ENCODE results near the gene GPA33. TPM values are rescaled to one million over a fixed set of nuclear protein-coding genes. Genes with fewer than 3 reads are reported as not detected.

Gene GPA33
- total and polyA plus RNA-seq, 4 experiments from 2014 or later, result 21.2 to 33.5 (median 22.9) TPM

GRCh38 chr1:167056529-167057231 is 33.5 kb downstream of the GPA33 start:
- peaks cover 3 to 10% (median 6%) of the 10 kb centered on the region in 4 donors for H3K4me1 Mint-ChIP-seq
- H3K27ac Mint-ChIP-seq, result no peak overlapping the region
- no peak for DNase-seq
- POLR2A ChIA-PET (ENCODE audit: partially characterized antibody), result interaction anchor here (3.3 kb wide), 1 partner anchor 146 kb away, joined by 25 read pairs; no protein-coding TSS in a partner anchor
- H3K36me3 ChIP-seq (ENCODE audit: insufficient read depth, low read length), result no peaks in the 10 kb centered on the region
- H3K4me1 ChIP-seq (ENCODE audit: insufficient read depth, low read length), result peaks cover 7% of the 10 kb centered on the region
- intact Hi-C loops (cut with micrococcal nuclease), result no loop called here
- H3K27ac ChIP-seq (ENCODE audit: low read depth, low read length), result no peak overlapping the region
- no peak overlapping the region for H3K4me3 Mint-ChIP-seq
- H3K9me3 Mint-ChIP-seq, result no peaks in the 10 kb centered on the region
- H3K36me3 Mint-ChIP-seq, result peaks cover 8 to 11% of the 10 kb centered on the region in 2 donors
- no peak overlapping the region for H3K4me3 ChIP-seq (ENCODE audit: low read length in 2 of 2)
- no peaks in the 10 kb centered on the region for H3K27me3 Mint-ChIP-seq
- H3K27me3 ChIP-seq (ENCODE audit: insufficient read depth, low read length), result no peaks in the 10 kb centered on the region
- CTCF ChIA-PET (ENCODE audit: partially characterized antibody), result interaction anchor here (0.9 to 18.6 kb wide), 3 partner anchors 13 to 162 kb away, joined by 3 to 842 read pairs (median 5); no protein-coding TSS in a partner anchor
- no peaks in the 10 kb centered on the region for H3K9me3 ChIP-seq (ENCODE audit: control insufficient read depth in 1 of 2, low read length in 2 of 2)

- Histone ChIP-seq H3K9me3 (ENCODE audit: control insufficient read depth in 1 of 2, low read length in 2 of 2) (no peaks in the 10 kb centered on the region), H3K36me3 (ENCODE audit: insufficient read depth, low read length) (no peaks in the 10 kb centered on the region), H3K27ac (ENCODE audit: low read depth, low read length) (no peak overlapping the region), H3K4me3 (ENCODE audit: low read length in 2 of 2) (no peak overlapping the region), H3K4me1 (ENCODE audit: insufficient read depth, low read length) (peaks cover 7% of the 10 kb centered on the region), H3K27me3 (ENCODE audit: insufficient read depth, low read length) (no peaks in the 10 kb centered on the region)
- Mint-ChIP-seq H3K4me1 (peaks cover 3 to 8% (median 5%) of the 10 kb centered on the region in 4 donors), H3K27ac (no peak overlapping the region), H3K36me3 (peaks cover 8 to 11% of the 10 kb centered on the region in 2 donors), H3K9me3 (no peaks in the 10 kb centered on the region), H3K27me3 (no peaks in the 10 kb centered on the region), H3K4me3 (no peak overlapping the region)
- ChIA-PET POLR2A (ENCODE audit: partially characterized antibody) (no interaction called here), CTCF (ENCODE audit: partially characterized antibody) (interaction anchor here (0.7 to 18.6 kb wide), 3 partner anchors 74 to 504 kb away, joined by 3 to 842 read pairs (median 4); no protein-coding TSS in a partner anchor)
- intact Hi-C loops (cut with micrococcal nuclease), result no loop called here
- DNase-seq, result no peak
These were observed 35.1 kb downstream of the GPA33 start for GRCh38 chr1:167054946-167055630.

DNA sequence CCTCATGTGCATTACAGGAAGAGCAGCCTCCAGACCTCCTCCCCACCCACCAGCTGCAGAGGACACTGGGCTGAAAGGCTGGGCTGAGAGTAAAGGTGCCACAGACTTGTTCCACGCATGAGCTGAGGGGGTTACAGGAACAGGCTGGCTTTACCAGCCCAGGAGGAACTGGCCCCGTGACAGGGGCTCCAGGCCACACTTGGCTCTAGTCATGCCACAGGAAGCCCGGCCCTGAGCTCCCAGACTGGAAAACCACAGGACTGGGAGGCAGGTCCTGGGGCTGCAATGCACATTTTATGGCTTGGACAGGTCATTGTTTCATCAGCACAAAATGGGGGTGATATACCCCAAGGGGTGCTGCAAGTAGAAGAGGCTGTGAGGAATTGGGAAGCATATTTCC is 35.6 kb downstream of the GPA33 start:
- no peaks in the 10 kb centered on the region for H3K9me3 ChIP-seq (ENCODE audit: control insufficient read depth in 1 of 2, low read length in 2 of 2)
- no peak overlapping the region for H3K27ac Mint-ChIP-seq
- H3K4me3 ChIP-seq (ENCODE audit: low read length in 2 of 2), result no peak overlapping the region
- no peaks in the 10 kb centered on the region for H3K27me3 ChIP-seq (ENCODE audit: insufficient read depth, low read length)
- CTCF ChIA-PET (ENCODE audit: partially characterized antibody), result interaction anchor here (0.7 to 18.6 kb wide), 3 partner anchors 73 to 505 kb away, joined by 3 to 842 read pairs (median 4); no protein-coding TSS in a partner anchor
- no peak overlapping the region for H3K4me3 Mint-ChIP-seq
- no peak overlapping the region for H3K27ac ChIP-seq (ENCODE audit: low read depth, low read length)
- no peak for DNase-seq
- peaks cover 8 to 11% of the 10 kb centered on the region in 2 donors for H3K36me3 Mint-ChIP-seq
- H3K9me3 Mint-ChIP-seq, result no peaks in the 10 kb centered on the region
- no peaks in the 10 kb centered on the region for H3K36me3 ChIP-seq (ENCODE audit: insufficient read depth, low read length)
- H3K27me3 Mint-ChIP-seq, result no peaks in the 10 kb centered on the region
- POLR2A ChIA-PET (ENCODE audit: partially characterized antibody), result interaction anchor here (1.5 kb wide), 1 partner anchor 10 kb away, joined by 5 read pairs; no protein-coding TSS in a partner anchor
- intact Hi-C loops (cut with micrococcal nuclease), result no loop called here
- peaks cover 7% of the 10 kb centered on the region for H3K4me1 ChIP-seq (ENCODE audit: insufficient read depth, low read length)
- H3K4me1 Mint-ChIP-seq, result peaks cover 3 to 6% (median 5%) of the 10 kb centered on the region in 4 donors

DNA sequence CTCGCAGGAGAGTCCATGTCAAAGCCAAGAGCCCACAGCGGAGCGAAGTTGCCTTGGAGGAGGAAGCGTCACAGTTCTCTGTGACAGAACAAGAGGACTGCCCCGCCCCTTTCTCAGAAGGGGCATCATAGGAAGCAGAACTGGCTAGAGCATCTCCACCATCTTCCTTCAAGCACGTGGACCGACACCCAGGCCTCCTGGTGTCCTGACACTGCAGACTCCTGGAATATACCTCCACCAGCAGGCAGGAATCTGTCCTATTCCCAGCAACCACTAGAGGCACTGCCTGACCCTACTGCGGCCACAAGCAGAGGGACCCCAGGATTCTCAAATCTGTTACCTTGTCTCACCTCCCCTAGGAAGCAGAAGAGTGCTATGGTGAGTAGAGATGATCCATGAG is 37.8 kb downstream of the GPA33 start:
- H3K4me1 Mint-ChIP-seq, result no peaks in the 10 kb centered on the region
- Histone ChIP-seq H3K4me3 (ENCODE audit: low read length in 2 of 2) (no peak overlapping the region), H3K4me1 (ENCODE audit: insufficient read depth, low read length) (no peaks in the 10 kb centered on the region), H3K36me3 (ENCODE audit: insufficient read depth, low read length) (no peaks in the 10 kb centered on the region), H3K27ac (ENCODE audit: low read depth, low read length) (no peak overlapping the region), H3K9me3 (ENCODE audit: control insufficient read depth in 1 of 2, low read length in 2 of 2) (no peaks in the 10 kb centered on the region), H3K27me3 (ENCODE audit: insufficient read depth, low read length) (no peaks in the 10 kb centered on the region)
- H3K27me3 Mint-ChIP-seq, result no peaks in the 10 kb centered on the region
- ChIA-PET POLR2A (ENCODE audit: partially characterized antibody) (no interaction called here), CTCF (ENCODE audit: partially characterized antibody) (interaction anchor here (18.6 kb wide), 1 partner anchor 142 kb away, joined by 842 read pairs; no protein-coding TSS in a partner anchor)
- peaks cover 8 to 11% of the 10 kb centered on the region in 2 donors for H3K36me3 Mint-ChIP-seq
- H3K4me3 Mint-ChIP-seq, result no peak overlapping the region
- H3K27ac Mint-ChIP-seq, result no peak overlapping the region
- no peaks in the 10 kb centered on the region for H3K9me3 Mint-ChIP-seq
- DNase-seq, result no peak
- intact Hi-C loops (cut with micrococcal nuclease), result no loop called here

GRCh38 chr1:167051907-167052306 is 38.3 kb downstream of the GPA33 start:
- peaks cover 8 to 11% of the 10 kb centered on the region in 2 donors for H3K36me3 Mint-ChIP-seq
- Histone ChIP-seq H3K27me3 (ENCODE audit: insufficient read depth, low read length) (no peaks in the 10 kb centered on the region), H3K27ac (ENCODE audit: low read depth, low read length) (no peak overlapping the region), H3K4me3 (ENCODE audit: low read length in 2 of 2) (no peak overlapping the region), H3K9me3 (ENCODE audit: control insufficient read depth in 1 of 2, low read length in 2 of 2) (no peaks in the 10 kb centered on the region), H3K4me1 (ENCODE audit: insufficient read depth, low read length) (no peaks in the 10 kb centered on the region), H3K36me3 (ENCODE audit: insufficient read depth, low read length) (no peaks in the 10 kb centered on the region)
- H3K9me3 Mint-ChIP-seq, result no peaks in the 10 kb centered on the region
- H3K27ac Mint-ChIP-seq, result no peak overlapping the region
- no peak overlapping the region for H3K4me3 Mint-ChIP-seq
- no peaks in the 10 kb centered on the region for H3K27me3 Mint-ChIP-seq
- CTCF ChIA-PET (ENCODE audit: partially characterized antibody), result interaction anchor here (18.6 kb wide), 1 partner anchor 141 kb away, joined by 842 read pairs; no protein-coding TSS in a partner anchor
- no peaks in the 10 kb centered on the region for H3K4me1 Mint-ChIP-seq
- intact Hi-C loops (cut with micrococcal nuclease), result no loop called here
- POLR2A ChIA-PET (ENCODE audit: partially characterized antibody), result no interaction called here
- DNase-seq, result no peak

DNA sequence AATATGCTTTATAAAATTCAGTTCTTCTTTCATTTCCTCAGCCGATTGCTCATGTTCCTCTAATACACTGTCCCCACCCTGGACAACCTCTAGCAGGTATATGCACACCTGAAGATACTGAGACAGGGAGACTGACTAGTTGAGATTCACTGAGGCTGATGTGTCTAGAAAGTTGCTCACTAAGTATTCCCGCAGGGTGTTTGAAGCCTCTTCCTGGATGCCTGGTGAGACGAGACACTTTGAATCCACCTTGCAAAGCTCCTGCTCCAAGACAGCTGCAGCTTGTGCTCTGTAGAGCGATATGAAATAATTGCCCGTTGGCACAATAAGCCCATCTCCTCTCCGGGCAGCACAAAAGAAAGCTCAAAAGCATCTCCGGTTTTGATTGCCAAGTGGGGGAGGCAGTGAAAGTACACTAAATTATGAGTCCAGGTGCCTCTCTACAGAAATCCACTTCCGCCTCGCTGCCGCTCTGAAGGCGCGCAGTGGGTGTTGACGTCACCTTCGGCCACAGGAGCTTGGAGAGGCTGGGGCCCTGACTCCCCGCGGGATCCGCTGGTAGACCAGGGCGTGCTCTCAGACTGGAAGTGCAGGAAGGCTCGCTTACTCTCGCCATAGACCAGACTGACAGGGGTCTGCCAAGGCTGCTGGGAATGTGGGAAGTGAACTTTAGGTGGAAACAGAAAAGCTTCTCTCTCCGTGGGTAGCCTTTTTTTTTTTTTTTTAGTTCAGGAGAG is 46.3 kb downstream of the GPA33 start:
- Histone ChIP-seq H3K27me3 (ENCODE audit: insufficient read depth, low read length) (no peaks in the 10 kb centered on the region), H3K4me1 (ENCODE audit: insufficient read depth, low read length) (peaks cover 13% of the 10 kb centered on the region), H3K9me3 (ENCODE audit: control insufficient read depth in 1 of 2, low read length in 2 of 2) (no peaks in the 10 kb centered on the region), H3K36me3 (ENCODE audit: insufficient read depth, low read length) (no peaks in the 10 kb centered on the region), H3K27ac (ENCODE audit: low read depth, low read length) (peak overlapping the region; percentile 3), H3K4me3 (ENCODE audit: low read length in 2 of 2) (peak overlapping the region; percentile 1 to 33)
- Mint-ChIP-seq H3K27ac (peak overlapping the region; percentile 70 to 94 (median 80)), H3K4me3 (peak overlapping the region; percentile 84 to 94 (median 88)), H3K4me1 (peaks cover 4 to 18% (median 12%) of the 10 kb centered on the region in 4 donors), H3K36me3 (no peaks in the 10 kb centered on the region), H3K9me3 (no peaks in the 10 kb centered on the region), H3K27me3 (peaks cover 4 to 7% of the 10 kb centered on the region in 2 donors)
- CTCF ChIA-PET (ENCODE audit: partially characterized antibody), result interaction anchor here (1.0 to 2.8 kb wide), 5 partner anchors 9 to 134 kb away, joined by 3 to 23 read pairs (median 13); no protein-coding TSS in a partner anchor
- POLR2A ChIA-PET (ENCODE audit: partially characterized antibody), result interaction anchor here (0.6 to 1.5 kb wide), 6 partner anchors 10 to 510 kb away, joined by 3 to 5 read pairs (median 4); partner anchors contain the start of genes CREG1, POGK and TADA1
- DNase-seq, result peak; percentile 61 to 83 (median 72)
- intact Hi-C loops (cut with micrococcal nuclease), result loop anchor here (5.0 kb wide), 1 partner anchor 67 kb away; the partner anchor contains the start of gene ILDR2
